ENCODE data around the gene ANKFY1.

The ANKFY1 gene

GRCh38 chr17:4295686-4296085 lies 31.9 kb upstream of the ANKFY1 start (continued):
- no peak for TF ChIP-seq ZNF529 (tag by site-specific recombination; IDR thresholded peaks at IDR 0.05; ENCODE audit: insufficient replicate concordance)
- no peak for TF ChIP-seq ZSCAN16 (tag by site-specific recombination; IDR thresholded peaks at IDR 0.05)
- TF ChIP-seq ZNF37A (tag by site-specific recombination; IDR thresholded peaks at IDR 0.05): no peak
- no peak for TF ChIP-seq ZNF114 (tag by site-specific recombination; IDR thresholded peaks at IDR 0.05)
- TF ChIP-seq ZBTB1 (tag by site-specific recombination; IDR thresholded peaks at IDR 0.05): no peak
- no peak for TF ChIP-seq GLI4 (tag by site-specific recombination; IDR thresholded peaks at IDR 0.05)

- TF ChIP-seq PRDM2 (tag by site-specific recombination; IDR thresholded peaks at IDR 0.05; ENCODE audit: borderline replicate concordance) (no peak), ZBTB11 (tag by site-specific recombination; conservative IDR thresholded peaks at IDR 0.05; ENCODE audit: low read depth) (no peak), ZNF792 (tag by site-specific recombination; IDR thresholded peaks at IDR 0.05) (no peak), KLF7 (tag by site-specific recombination; IDR thresholded peaks at IDR 0.05; ENCODE audit: borderline replicate concordance) (no peak), CTCF (tag by site-specific recombination; IDR thresholded peaks at IDR 0.05) (no peak), ZNF664 (tag by site-specific recombination; IDR thresholded peaks at IDR 0.05) (no peak), RBAK (tag by site-specific recombination; IDR thresholded peaks at IDR 0.05) (no peak), ZEB2 (tag by site-specific recombination; IDR thresholded peaks at IDR 0.05) (no peak), PRDM4 (tag by site-specific recombination; IDR thresholded peaks at IDR 0.05) (no peak), ZNF776 (tag by site-specific recombination; IDR thresholded peaks at IDR 0.05; ENCODE audit: borderline replicate concordance) (no peak), ZNF558 (tag by site-specific recombination; IDR thresholded peaks at IDR 0.05) (no peak), ZNF37A (tag by site-specific recombination; IDR thresholded peaks at IDR 0.05) (no peak), ZBTB20 (tag by site-specific recombination; IDR thresholded peaks at IDR 0.05) (no peak), ZNF292 (tag by site-specific recombination; IDR thresholded peaks at IDR 0.05; ENCODE audit: borderline replicate concordance, low read depth) (no peak), ZBTB7A (tag by site-specific recombination; IDR thresholded peaks at IDR 0.05; ENCODE audit: low read depth) (no peak)
- no peak overlapping the region for H3K4me3 ChIP-seq (ENCODE audit: low read depth, low read length)
- H3K4me1 ChIP-seq (ENCODE audit: control insufficient read depth, insufficient read depth, low read length): peaks cover 17% of the 10 kb centered on the region
- ChIA-PET POLR2A (no interaction called here), CTCF (interaction anchor here (1.5 to 2.7 kb wide), 2 partner anchors 11 to 93 kb away, joined by 4 to 12 read pairs; no protein-coding TSS in a partner anchor)
- H3K9me3 ChIP-seq (ENCODE audit: control insufficient read depth, insufficient read depth, low read depth, low read length): no peaks in the 10 kb centered on the region
- H3K27ac ChIP-seq (ENCODE audit: extremely low read depth, low read depth, low read length): no peak overlapping the region
- peaks cover 26 to 43% of the 10 kb centered on the region in 2 experiments for H3K36me3 ChIP-seq (ENCODE audit: control insufficient read depth in 2 of 2, insufficient read depth in 1 of 2, low read length in 2 of 2)
These were observed 29.8 kb upstream of the ANKFY1 start for GRCh38 chr17:4293572-4293971.

Data from HEK293 (cell line).